ENCODE results near the gene TBCD. TPM values are rescaled to one million over a fixed set of nuclear protein-coding genes. Genes with fewer than 3 reads are reported as not detected.

The TBCD gene
- total RNA-seq, 4 donors from 2014 or later: 30.5 to 94.3 (median 51.8) TPM

- TF ChIP-seq CTCF (IDR thresholded peaks at IDR 0.05): no peak
- no peak for DNase-seq (ENCODE audit: low spot score)
- no peak for ATAC-seq (ENCODE audit: low FRiP score)
Observed at GRCh38 chr17:82887255-82888164, 135.6 kb downstream of the TBCD start.

GRCh38 chr17:82888583-82889495, 137.0 kb downstream of the TBCD start:
- DNase-seq (ENCODE audit: low spot score) (no peak), ATAC-seq (ENCODE audit: low FRiP score) (no peak)
- TF ChIP-seq CTCF (IDR thresholded peaks at IDR 0.05): no peak

- ATAC-seq (ENCODE audit: low FRiP score) (no peak), DNase-seq (ENCODE audit: low spot score) (no peak)
- TF ChIP-seq CTCF (IDR thresholded peaks at IDR 0.05): no peak
Observed at GRCh38 chr17:82889496-82890338, 137.9 kb downstream of the TBCD start.

GRCh38 chr17:82890339-82890730, 138.5 kb downstream of the TBCD start:
- DNase-seq (ENCODE audit: low spot score) (no peak), ATAC-seq (ENCODE audit: low FRiP score) (no peak)
- no peak for TF ChIP-seq CTCF (IDR thresholded peaks at IDR 0.05)

GRCh38 chr17:82890926-82891678, 139.2 kb downstream of the TBCD start:
- ATAC-seq (ENCODE audit: low FRiP score) (no peak), DNase-seq (ENCODE audit: low spot score) (no peak)
- TF ChIP-seq CTCF (IDR thresholded peaks at IDR 0.05): no peak

- no peak for DNase-seq (ENCODE audit: low spot score)
- ATAC-seq (ENCODE audit: low FRiP score): no peak
- no peak for TF ChIP-seq CTCF (IDR thresholded peaks at IDR 0.05)
Observed at GRCh38 chr17:82891911-82892310, 140.0 kb downstream of the TBCD start.

Data from omental fat pad (tissue), 4 donors.